Endothelial cell of umbilical vein (primary cell): ENCODE data around the gene TRRAP.

ENCODE experiments used
- CTCF ChIP-seq, 2 donors: IDR thresholded peaks; 1 replicate in 1 of 2; 2 replicates in 1 of 2; pipeline ENCODE4 v1.5.1; 2011; ENCODE audit warnings: low read length in 2 of 2, mild to moderate bottlenecking in 2 of 2, moderate library complexity in 2 of 2, control low read depth in 1 of 2, inconsistent platforms in 1 of 2, low read depth in 1 of 2; ENCODE audit not compliant: insufficient read depth in 1 of 2; ENCODE audit errors: extremely low read depth in 1 of 2
- POLR2A ChIP-seq: IDR thresholded peaks from 2 replicates; pipeline ENCODE4 v1.6.1; 2012; ENCODE audit warnings: low read depth, mild to moderate bottlenecking, control low read depth, low read length

- TF ChIP-seq CTCF (IDR thresholded peaks at IDR 0.05; ENCODE audit: extremely low read depth in 1 of 2, insufficient read depth in 1 of 2, low read depth in 1 of 2, low read length in 2 of 2): no peak
- no peak for TF ChIP-seq POLR2A
Measured at GRCh38 chr7:98874942-98875341, 3.4 kb upstream of the TRRAP start.
